ENCODE results near the gene ITGA11. TPM values are rescaled to one million over a fixed set of nuclear protein-coding genes. Genes with fewer than 3 reads are reported as not detected.

The ITGA11 gene
- total and polyA plus RNA-seq, 2 donors (not counting 1 experiment from before 2014, with no cell fraction given), result 21.5 to 29.6 TPM

- Histone ChIP-seq H3K4me3 (replicated peaks in 1 of 4; ENCODE audit: control extremely low read depth in 1 of 4, insufficient read depth in 1 of 4, low read depth in 3 of 4, low read length in 4 of 4) (no peak overlapping the region), H4K20me1 (ENCODE audit: control insufficient read depth, extremely low read depth, insufficient read depth, low read length) (no peaks in the 10 kb centered on the region), H3K27me3 (ENCODE audit: control insufficient read depth, insufficient read depth, low read length) (peaks cover 3% of the 10 kb centered on the region), H3K79me2 (ENCODE audit: control insufficient read depth, insufficient read depth, low read length) (no peaks in the 10 kb centered on the region), H2AFZ (ENCODE audit: low read length) (no peak overlapping the region), H3K9me3 (ENCODE audit: control insufficient read depth, insufficient read depth, low read depth, low read length) (no peaks in the 10 kb centered on the region), H3K9ac (ENCODE audit: insufficient read depth, low read length) (no peak overlapping the region), H3K27ac (ENCODE audit: insufficient read depth, low read length) (no peak overlapping the region), H3K4me1 (ENCODE audit: control insufficient read depth, extremely low read depth, insufficient read depth, low read length) (peaks cover 12% of the 10 kb centered on the region), H3K36me3 (ENCODE audit: control insufficient read depth, insufficient read depth, low read length) (no peaks in the 10 kb centered on the region), H3K4me2 (ENCODE audit: extremely low read depth, insufficient read depth, low read length) (no peak overlapping the region)
- no peak for TF ChIP-seq EZH2 (IDR thresholded peaks at IDR 0.05; ENCODE audit: low read length, missing control alignments)
- no peak for TF ChIP-seq CTCF (conservative IDR thresholded peaks at IDR 0.05 in 1 of 2, IDR thresholded peaks at IDR 0.05 in 1 of 2; ENCODE audit: low read depth in 1 of 2, low read length in 2 of 2)
- no peak for DNase-seq (ENCODE audit: low read depth in 2 of 2)
These were observed 83.4 kb downstream of the ITGA11 start for GRCh38 chr15:68348606-68349005.

GRCh38 chr15:68348081-68348480 is 83.9 kb downstream of the ITGA11 start:
- Histone ChIP-seq H3K79me2 (ENCODE audit: control insufficient read depth, insufficient read depth, low read length) (no peaks in the 10 kb centered on the region), H3K27me3 (ENCODE audit: control insufficient read depth, insufficient read depth, low read length) (peaks cover 3% of the 10 kb centered on the region), H3K27ac (ENCODE audit: insufficient read depth, low read length) (no peak overlapping the region), H2AFZ (ENCODE audit: low read length) (no peak overlapping the region), H3K36me3 (ENCODE audit: control insufficient read depth, insufficient read depth, low read length) (no peaks in the 10 kb centered on the region), H4K20me1 (ENCODE audit: control insufficient read depth, extremely low read depth, insufficient read depth, low read length) (no peaks in the 10 kb centered on the region), H3K4me3 (replicated peaks in 1 of 4; ENCODE audit: control extremely low read depth in 1 of 4, insufficient read depth in 1 of 4, low read depth in 3 of 4, low read length in 4 of 4) (no peak overlapping the region), H3K4me1 (ENCODE audit: control insufficient read depth, extremely low read depth, insufficient read depth, low read length) (peaks cover 9% of the 10 kb centered on the region), H3K4me2 (ENCODE audit: extremely low read depth, insufficient read depth, low read length) (no peak overlapping the region), H3K9ac (ENCODE audit: insufficient read depth, low read length) (no peak overlapping the region), H3K9me3 (ENCODE audit: control insufficient read depth, insufficient read depth, low read depth, low read length) (no peaks in the 10 kb centered on the region)
- DNase-seq (ENCODE audit: low read depth in 2 of 2), result peak in 1 of 2 donors; percentile 54
- TF ChIP-seq CTCF (conservative IDR thresholded peaks at IDR 0.05 in 1 of 2, IDR thresholded peaks at IDR 0.05 in 1 of 2; ENCODE audit: low read depth in 1 of 2, low read length in 2 of 2) (no peak), EZH2 (IDR thresholded peaks at IDR 0.05; ENCODE audit: low read length, missing control alignments) (no peak)

DNA sequence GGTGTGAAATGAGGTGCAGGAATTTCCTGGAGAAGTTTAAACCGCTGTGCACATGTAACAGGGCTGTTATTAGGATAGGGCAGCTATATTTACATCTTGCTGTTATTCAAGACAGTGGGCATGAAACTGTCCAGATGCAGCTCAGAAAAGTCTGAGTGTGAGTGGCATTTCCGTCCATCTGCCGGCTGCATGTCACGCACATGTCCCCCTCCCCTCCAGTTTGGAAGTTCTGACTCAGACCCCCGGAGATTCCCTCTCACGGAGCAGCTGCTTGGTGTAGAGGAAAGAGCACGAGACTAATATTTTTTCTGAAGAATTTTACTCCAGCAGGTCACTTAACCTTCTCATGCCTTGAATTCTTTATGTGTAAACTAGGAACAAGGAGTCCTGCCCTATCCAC is 84.6 kb downstream of the ITGA11 start:
- Histone ChIP-seq H3K9me3 (ENCODE audit: control insufficient read depth, insufficient read depth, low read depth, low read length) (no peaks in the 10 kb centered on the region), H3K36me3 (ENCODE audit: control insufficient read depth, insufficient read depth, low read length) (no peaks in the 10 kb centered on the region), H3K4me2 (ENCODE audit: extremely low read depth, insufficient read depth, low read length) (no peak overlapping the region), H3K79me2 (ENCODE audit: control insufficient read depth, insufficient read depth, low read length) (no peaks in the 10 kb centered on the region), H3K4me3 (replicated peaks in 1 of 4; ENCODE audit: control extremely low read depth in 1 of 4, insufficient read depth in 1 of 4, low read depth in 3 of 4, low read length in 4 of 4) (no peak overlapping the region), H3K4me1 (ENCODE audit: control insufficient read depth, extremely low read depth, insufficient read depth, low read length) (peaks cover 4% of the 10 kb centered on the region), H4K20me1 (ENCODE audit: control insufficient read depth, extremely low read depth, insufficient read depth, low read length) (no peaks in the 10 kb centered on the region), H2AFZ (ENCODE audit: low read length) (no peak overlapping the region), H3K27ac (ENCODE audit: insufficient read depth, low read length) (no peak overlapping the region), H3K27me3 (ENCODE audit: control insufficient read depth, insufficient read depth, low read length) (peaks cover 3% of the 10 kb centered on the region), H3K9ac (ENCODE audit: insufficient read depth, low read length) (no peak overlapping the region)
- peak; percentile 52 to 58 for DNase-seq (ENCODE audit: low read depth in 2 of 2)
- TF ChIP-seq CTCF (conservative IDR thresholded peaks at IDR 0.05 in 1 of 2, IDR thresholded peaks at IDR 0.05 in 1 of 2; ENCODE audit: low read depth in 1 of 2, low read length in 2 of 2), result no peak
- no peak for TF ChIP-seq EZH2 (IDR thresholded peaks at IDR 0.05; ENCODE audit: low read length, missing control alignments)

Data from fibroblast of lung (primary cell).